Measurements from ENCODE around the gene DNAJC18.
"Not testable (repeated sequence)": the region's sequence is repeated elsewhere in the genome, so short reads cannot be mapped to it uniquely, and the experiment has no call there.

The DNAJC18 gene

GRCh38 chr5:139425497-139425896 lies 13.8 kb downstream of the DNAJC18 start:
- no peak for DNase-seq

- DNase-seq = no peak
Observed at GRCh38 chr5:139422307-139422893, 16.9 kb downstream of the DNAJC18 start.

GRCh38 chr5:139419226-139420192 lies 19.8 kb downstream of the DNAJC18 start:
- no peak for DNase-seq

- DNase-seq = no peak
Observed at GRCh38 chr5:139418793-139419192, 20.5 kb downstream of the DNAJC18 start.

- DNase-seq = no peak
Observed at GRCh38 chr5:139417214-139417613, 22.1 kb downstream of the DNAJC18 start.

GRCh38 chr5:139416651-139417050 lies 22.7 kb downstream of the DNAJC18 start:
- DNase-seq = no peak

- no peak for DNase-seq
Observed at GRCh38 chr5:139415869-139416268, 23.5 kb downstream of the DNAJC18 start.

GRCh38 chr5:139415221-139415861 lies 24.0 kb downstream of the DNAJC18 start:
- DNase-seq = no peak

- DNase-seq = no peak
Observed at GRCh38 chr5:139414581-139415130, 24.7 kb downstream of the DNAJC18 start.

GRCh38 chr5:139413963-139414362 lies 25.4 kb downstream of the DNAJC18 start:
- no peak for DNase-seq

GRCh38 chr5:139413153-139413552 lies 26.2 kb downstream of the DNAJC18 start:
- DNase-seq = no peak

- DNase-seq = no peak
Observed at GRCh38 chr5:139410993-139411828, 28.1 kb downstream of the DNAJC18 start.

GRCh38 chr5:139410121-139410992 lies 29.0 kb downstream of the DNAJC18 start:
- no peak for DNase-seq

GRCh38 chr5:139409116-139409515 lies 30.2 kb downstream of the DNAJC18 start:
- DNase-seq = not testable (repeated sequence)

- DNase-seq = no peak
Observed at GRCh38 chr5:139408191-139408590, 31.1 kb downstream of the DNAJC18 start.

- DNase-seq = no peak
Observed at GRCh38 chr5:139407517-139407916, 31.8 kb downstream of the DNAJC18 start.

GRCh38 chr5:139406963-139407362 lies 32.4 kb downstream of the DNAJC18 start:
- no peak for DNase-seq

GRCh38 chr5:139404484-139404840 lies 34.9 kb downstream of the DNAJC18 start:
- no peak for DNase-seq

- DNase-seq = peak; percentile 97
Observed at GRCh38 chr5:139403787-139404483, 35.4 kb downstream of the DNAJC18 start, which contains the start of gene SPATA24. TSS of gene SPATA24 (minus strand) at chr5:139404089. CDS start at chr5:139404060, 29 bp downstream.

- DNase-seq = no peak
Observed at GRCh38 chr5:139403418-139403786, 35.9 kb downstream of the DNAJC18 start.

Data from activated effector memory CD4-positive, alpha-beta T cell treated with Interleukin-2 at 50 U/mL for 16 hours (primary cell).